ENCODE data around the gene TNIK. TPM values are rescaled to one million over a fixed set of nuclear protein-coding genes. Genes with fewer than 3 reads are reported as not detected.
"Not testable (repeated sequence)": the region's sequence is repeated elsewhere in the genome, so short reads cannot be mapped to it uniquely, and the experiment has no call there.

Gene TNIK
- total RNA-seq, 6 experiments from 2014 or later, result 10.6 to 17.2 (median 11.8) TPM

DNA sequence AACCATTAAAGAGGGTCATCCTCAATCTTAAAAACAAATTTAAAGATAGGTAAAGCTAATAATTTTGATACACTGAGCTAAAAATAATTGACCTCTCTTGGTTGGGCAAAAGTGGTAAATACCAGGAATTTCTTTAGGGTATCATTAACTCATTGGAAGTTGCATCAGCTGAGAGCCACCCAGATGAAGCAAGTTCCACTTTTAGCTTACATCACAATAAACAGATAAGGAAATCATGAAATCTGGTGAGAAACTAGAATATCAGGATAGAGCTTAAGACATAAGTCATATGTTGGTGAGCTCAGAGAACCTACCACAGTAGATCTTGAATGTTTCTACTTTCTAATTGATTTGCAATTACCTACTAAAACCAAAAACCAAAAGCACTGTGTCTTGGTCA, 336.3 kb downstream of the TNIK start:
- H3K27me3 Mint-ChIP-seq (ENCODE audit: insufficient read depth), result peaks cover 1% of the 10 kb centered on the region; the same call in 1 of the 2 replicates
- H3K4me3 Mint-ChIP-seq, result no peak overlapping the region
- no peak overlapping the region for H3K27ac Mint-ChIP-seq
- peaks cover 35% of the 10 kb centered on the region for H3K36me3 Mint-ChIP-seq (ENCODE audit: low read depth)
- no peaks in the 10 kb centered on the region for H3K9me3 Mint-ChIP-seq
- TF ChIP-seq, protein P1, sequence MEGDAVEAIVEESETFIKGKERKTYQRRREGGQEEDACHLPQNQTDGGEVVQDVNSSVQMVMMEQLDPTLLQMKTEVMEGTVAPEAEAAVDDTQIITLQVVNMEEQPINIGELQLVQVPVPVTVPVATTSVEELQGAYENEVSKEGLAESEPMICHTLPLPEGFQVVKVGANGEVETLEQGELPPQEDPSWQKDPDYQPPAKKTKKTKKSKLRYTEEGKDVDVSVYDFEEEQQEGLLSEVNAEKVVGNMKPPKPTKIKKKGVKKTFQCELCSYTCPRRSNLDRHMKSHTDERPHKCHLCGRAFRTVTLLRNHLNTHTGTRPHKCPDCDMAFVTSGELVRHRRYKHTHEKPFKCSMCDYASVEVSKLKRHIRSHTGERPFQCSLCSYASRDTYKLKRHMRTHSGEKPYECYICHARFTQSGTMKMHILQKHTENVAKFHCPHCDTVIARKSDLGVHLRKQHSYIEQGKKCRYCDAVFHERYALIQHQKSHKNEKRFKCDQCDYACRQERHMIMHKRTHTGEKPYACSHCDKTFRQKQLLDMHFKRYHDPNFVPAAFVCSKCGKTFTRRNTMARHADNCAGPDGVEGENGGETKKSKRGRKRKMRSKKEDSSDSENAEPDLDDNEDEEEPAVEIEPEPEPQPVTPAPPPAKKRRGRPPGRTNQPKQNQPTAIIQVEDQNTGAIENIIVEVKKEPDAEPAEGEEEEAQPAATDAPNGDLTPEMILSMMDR (IDR thresholded peaks at IDR 0.05), result no peak
- DNase-seq, result no peak
- H3K4me1 Mint-ChIP-seq (ENCODE audit: low read depth), result peaks cover 33% of the 10 kb centered on the region

DNA sequence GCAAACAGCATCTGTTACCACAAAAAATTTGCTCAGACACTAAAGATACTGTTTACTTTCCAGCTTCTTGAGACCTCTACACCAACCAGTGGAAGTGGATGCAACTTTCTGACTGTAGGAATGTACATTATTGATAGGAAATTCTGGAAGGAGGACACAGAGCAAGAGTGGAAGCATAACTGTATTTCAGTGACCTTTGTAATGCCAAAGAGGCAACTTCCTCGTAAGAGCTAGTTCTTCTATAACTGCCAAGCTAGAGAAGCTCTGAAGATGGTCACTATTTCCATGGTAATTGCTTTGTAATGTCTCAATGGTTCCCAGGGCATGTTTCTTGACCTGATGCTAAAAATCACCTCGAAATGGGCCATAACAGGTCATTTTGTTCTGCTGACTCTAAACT, 337.3 kb downstream of the TNIK start:
- Mint-ChIP-seq H3K4me1 (ENCODE audit: low read depth) (peaks cover 30% of the 10 kb centered on the region), H3K27me3 (ENCODE audit: insufficient read depth) (peaks cover 1% of the 10 kb centered on the region; the same call in 1 of the 2 replicates), H3K36me3 (ENCODE audit: low read depth) (peaks cover 33% of the 10 kb centered on the region), H3K9me3 (no peaks in the 10 kb centered on the region), H3K4me3 (no peak overlapping the region), H3K27ac (no peak overlapping the region)
- DNase-seq, result no peak
- TF ChIP-seq, protein P1 (IDR thresholded peaks at IDR 0.05), result no peak

DNA sequence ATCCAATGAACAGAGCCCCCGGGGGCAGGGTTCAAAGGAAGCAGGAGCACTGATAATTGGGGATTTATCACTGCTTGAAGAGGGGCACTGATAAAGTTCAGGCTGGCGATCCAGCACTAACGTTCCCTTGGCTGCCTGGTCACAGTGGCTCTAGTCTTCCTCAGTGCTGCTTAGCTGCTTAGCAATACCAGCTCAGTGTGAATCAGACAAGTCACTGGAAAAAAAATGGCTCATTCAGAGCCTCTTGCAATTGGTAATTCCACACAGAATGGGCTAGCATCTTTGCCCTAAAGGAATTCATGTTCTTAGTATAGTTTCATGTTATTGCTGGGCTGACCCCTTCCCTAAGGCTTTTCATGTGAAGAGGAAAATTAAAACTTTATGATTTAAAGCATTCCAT, 338.0 kb downstream of the TNIK start:
- Mint-ChIP-seq H3K36me3 (ENCODE audit: low read depth) (peaks cover 33% of the 10 kb centered on the region), H3K4me1 (ENCODE audit: low read depth) (peaks cover 30% of the 10 kb centered on the region), H3K9me3 (no peaks in the 10 kb centered on the region), H3K4me3 (no peak overlapping the region), H3K27me3 (ENCODE audit: insufficient read depth) (peaks cover 1% of the 10 kb centered on the region; the same call in 1 of the 2 replicates), H3K27ac (no peak overlapping the region)
- TF ChIP-seq, protein P1 (IDR thresholded peaks at IDR 0.05), result no peak
- no peak for DNase-seq

DNA sequence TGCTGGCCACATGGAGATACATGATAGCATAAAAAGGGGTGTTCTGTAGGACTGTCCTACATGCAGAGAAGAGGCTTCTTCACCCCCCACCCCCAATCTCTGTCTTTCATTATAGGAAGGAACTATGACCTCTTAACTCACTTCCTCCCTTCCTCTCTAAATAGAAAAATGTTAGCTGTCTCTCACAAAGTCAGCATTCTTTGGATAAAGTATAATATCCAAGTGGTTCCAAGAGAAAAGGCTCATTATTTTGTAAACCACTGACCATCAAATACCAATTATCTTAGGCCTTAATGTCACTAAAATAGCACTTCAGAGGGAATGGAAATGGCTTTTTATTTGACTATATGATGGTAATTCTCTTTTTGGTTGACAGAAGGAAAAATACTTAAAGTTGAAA, 338.4 kb downstream of the TNIK start:
- Mint-ChIP-seq H3K27ac (no peak overlapping the region), H3K4me3 (no peak overlapping the region), H3K36me3 (ENCODE audit: low read depth) (peaks cover 32% of the 10 kb centered on the region), H3K27me3 (ENCODE audit: insufficient read depth) (peaks cover 1% of the 10 kb centered on the region; the same call in 1 of the 2 replicates), H3K4me1 (ENCODE audit: low read depth) (peaks cover 34% of the 10 kb centered on the region), H3K9me3 (no peaks in the 10 kb centered on the region)
- TF ChIP-seq, protein P1 (IDR thresholded peaks at IDR 0.05), result no peak
- no peak for DNase-seq

DNA sequence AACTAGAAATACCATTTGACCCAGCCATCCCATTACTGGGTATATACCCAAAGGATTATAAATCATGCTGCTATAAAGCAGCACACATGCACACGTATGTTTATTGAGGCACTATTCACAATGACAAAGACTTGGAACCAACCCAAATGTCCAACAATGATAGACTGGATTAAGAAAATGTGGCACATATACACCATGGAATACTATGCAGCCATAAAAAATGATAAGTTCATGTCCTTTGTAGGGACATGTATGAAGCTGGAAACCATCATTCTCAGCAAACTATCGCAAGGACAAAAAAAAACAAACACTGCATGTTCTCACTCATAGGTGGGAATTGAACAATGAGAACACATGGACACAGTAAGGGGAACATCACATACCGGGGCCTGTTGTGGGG, 340.8 kb downstream of the TNIK start:
- not testable (repeated sequence) for DNase-seq; H3K27me3 Mint-ChIP-seq (ENCODE audit: insufficient read depth); H3K9me3 Mint-ChIP-seq; H3K4me3 Mint-ChIP-seq; H3K27ac Mint-ChIP-seq
- Mint-ChIP-seq H3K36me3 (ENCODE audit: low read depth) (peaks cover 28% of the 10 kb centered on the region), H3K4me1 (ENCODE audit: low read depth) (peaks cover 35% of the 10 kb centered on the region)

DNA sequence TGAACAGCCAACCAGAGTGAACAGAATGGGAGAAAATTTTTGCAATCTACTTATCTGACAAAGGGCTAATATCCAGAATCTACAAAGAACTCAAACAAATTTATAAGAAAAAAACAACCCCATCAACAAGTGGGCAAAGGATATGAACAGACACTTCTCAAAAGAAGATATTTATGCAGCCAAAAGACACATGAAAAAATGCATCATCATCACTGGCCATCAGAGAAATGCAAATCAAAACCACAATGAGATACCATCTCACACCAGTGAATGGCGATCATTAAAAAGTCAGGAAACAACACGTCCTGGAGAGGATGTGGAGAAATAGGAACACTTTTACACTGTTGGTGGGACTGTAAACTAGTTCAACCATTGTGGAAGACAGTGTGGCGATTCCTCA, 341.2 kb downstream of the TNIK start:
- Mint-ChIP-seq H3K36me3 (ENCODE audit: low read depth) (peaks cover 28% of the 10 kb centered on the region), H3K4me1 (ENCODE audit: low read depth) (peaks cover 35% of the 10 kb centered on the region)
- not testable (repeated sequence) for H3K27ac Mint-ChIP-seq; H3K27me3 Mint-ChIP-seq (ENCODE audit: insufficient read depth); H3K9me3 Mint-ChIP-seq; H3K4me3 Mint-ChIP-seq; DNase-seq

Measured in HFFc6 (cell line).